ENCODE measurements around the gene CEP135.
A peak's percentile ranks its signal among the peaks of the same experiment; 100 is the strongest.

The CEP135 gene

DNA sequence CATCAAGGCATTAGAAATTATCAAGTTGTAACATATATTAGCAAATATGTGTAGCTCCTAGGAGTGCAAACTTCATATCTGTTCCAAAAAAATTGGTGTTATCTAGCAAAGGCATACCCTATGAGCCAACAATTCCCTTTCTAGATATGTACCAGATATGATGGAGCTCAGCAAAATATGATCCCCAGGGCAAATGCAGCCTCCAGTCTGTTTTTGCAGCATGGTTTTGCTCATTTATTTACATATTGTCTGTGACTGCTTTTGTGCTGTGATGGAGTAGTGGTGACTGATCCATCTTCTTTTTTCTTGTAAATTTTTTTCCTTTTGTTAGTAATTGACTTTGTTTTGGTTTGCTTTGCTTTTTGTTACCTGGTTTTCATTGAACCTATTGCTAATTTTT lies 41.0 kb downstream of the CEP135 start:
- Histone ChIP-seq H3K9ac (ENCODE audit: low read length) (no peak overlapping the region), H3K4me1 (ENCODE audit: control insufficient read depth, insufficient read depth, low read length) (no peaks in the 10 kb centered on the region), H3K36me3 (ENCODE audit: control insufficient read depth, insufficient read depth, low read length) (no peaks in the 10 kb centered on the region), H3K27ac (ENCODE audit: low read depth, low read length) (no peak overlapping the region), H3K27me3 (ENCODE audit: control insufficient read depth, insufficient read depth, low read length) (no peaks in the 10 kb centered on the region), H3K4me3 (ENCODE audit: low read length) (no peak overlapping the region)

DNA sequence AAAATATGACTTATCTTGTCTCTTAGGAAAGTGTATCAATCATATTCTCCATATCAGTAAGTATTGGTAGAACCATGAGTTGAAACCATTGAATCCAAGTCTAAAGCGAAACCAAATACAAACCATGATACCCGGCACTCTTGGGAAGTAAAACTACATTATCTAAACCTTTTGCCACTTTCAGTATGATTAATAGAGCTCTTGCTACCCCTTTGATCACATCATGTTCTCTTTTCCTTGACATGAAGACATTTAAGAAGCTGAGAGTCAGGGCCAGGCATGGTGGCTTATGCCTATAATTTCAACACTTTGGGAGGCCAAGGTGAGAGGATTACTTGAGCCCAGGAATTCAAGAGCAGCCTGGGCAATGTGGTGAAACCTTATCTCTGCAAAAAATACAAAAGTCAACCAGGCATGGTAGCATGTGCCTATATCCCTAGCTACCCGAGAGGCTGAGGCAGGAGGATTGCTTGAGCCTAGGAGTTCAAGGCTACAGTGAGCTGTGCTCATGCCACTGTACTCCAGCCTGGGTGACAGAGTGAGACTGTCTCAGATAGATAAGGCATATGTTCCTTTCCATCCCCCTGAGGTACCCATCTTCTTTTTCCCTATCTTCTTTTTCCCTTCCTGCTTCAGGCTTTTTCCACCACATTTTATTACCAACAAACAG lies 45.4 kb downstream of the CEP135 start:
- Histone ChIP-seq H3K36me3 (ENCODE audit: control insufficient read depth, insufficient read depth, low read length) (no peaks in the 10 kb centered on the region), H3K4me1 (ENCODE audit: control insufficient read depth, insufficient read depth, low read length) (no peaks in the 10 kb centered on the region), H3K9ac (ENCODE audit: low read length) (no peak overlapping the region), H3K27ac (ENCODE audit: low read depth, low read length) (no peak overlapping the region), H3K4me3 (ENCODE audit: low read length) (no peak overlapping the region), H3K27me3 (ENCODE audit: control insufficient read depth, insufficient read depth, low read length) (no peaks in the 10 kb centered on the region)

DNA sequence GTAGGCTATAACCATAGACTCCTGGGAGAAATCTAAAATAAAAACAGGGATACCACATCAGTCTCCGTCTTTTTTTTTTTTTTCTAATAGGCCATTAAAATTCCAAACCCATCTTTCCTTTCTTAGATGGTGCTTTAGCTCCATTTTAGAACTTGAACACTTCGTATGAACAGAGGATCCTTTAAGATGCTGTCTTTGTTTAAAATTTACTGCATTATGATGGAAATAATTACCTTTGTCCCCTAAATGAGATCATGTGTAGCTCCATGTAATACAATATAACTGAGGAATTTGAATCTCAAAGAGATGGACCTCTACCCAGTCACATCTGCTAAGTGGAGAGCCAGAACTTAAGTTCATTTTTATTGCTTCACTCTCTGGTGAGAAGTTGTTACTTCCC lies 47.9 kb downstream of the CEP135 start:
- Histone ChIP-seq H3K4me3 (ENCODE audit: low read length) (no peak overlapping the region), H3K4me1 (ENCODE audit: control insufficient read depth, insufficient read depth, low read length) (no peaks in the 10 kb centered on the region), H3K36me3 (ENCODE audit: control insufficient read depth, insufficient read depth, low read length) (no peaks in the 10 kb centered on the region), H3K27me3 (ENCODE audit: control insufficient read depth, insufficient read depth, low read length) (no peaks in the 10 kb centered on the region), H3K27ac (ENCODE audit: low read depth, low read length) (no peak overlapping the region), H3K9ac (ENCODE audit: low read length) (no peak overlapping the region)

DNA sequence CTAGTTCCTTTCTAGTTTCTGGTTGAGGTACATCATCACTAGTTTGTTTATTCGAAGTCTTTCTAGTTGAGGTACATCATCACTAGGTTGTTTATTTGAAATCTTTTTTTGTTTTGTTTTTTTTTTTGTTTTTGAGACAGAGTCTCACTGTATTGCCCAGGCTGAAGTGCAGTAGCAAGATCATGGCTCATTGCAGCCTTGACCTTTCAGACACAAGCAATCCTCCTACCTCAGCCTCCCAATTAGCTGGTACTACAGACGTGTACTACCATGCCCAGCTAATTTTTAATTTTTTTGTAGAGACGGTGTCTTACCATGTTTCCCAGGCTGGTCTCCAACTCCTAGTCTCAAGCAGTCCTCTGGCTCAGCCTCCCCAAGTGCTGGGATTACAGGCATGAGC lies 54.9 kb downstream of the CEP135 start:
- H3K36me3 ChIP-seq (ENCODE audit: control insufficient read depth, insufficient read depth, low read length): no peaks in the 10 kb centered on the region

DNA sequence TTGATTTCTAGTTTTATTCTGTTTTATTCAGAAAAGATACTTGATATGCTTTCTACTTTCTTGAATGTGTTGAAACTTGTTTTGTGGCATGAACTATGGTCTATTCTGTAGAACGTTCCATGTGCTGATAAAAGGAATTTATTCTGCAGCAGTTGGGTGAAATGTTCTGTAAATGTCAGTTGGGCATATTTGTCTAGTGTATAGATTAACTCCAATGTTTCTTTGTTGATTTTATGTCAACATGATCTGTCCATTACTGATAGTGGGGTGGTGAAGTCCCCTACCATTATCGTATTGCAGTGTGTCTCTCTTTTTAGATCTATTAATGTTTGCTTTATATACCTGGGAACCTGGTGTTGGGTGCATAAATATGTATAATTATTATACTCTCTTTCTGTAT lies 55.5 kb downstream of the CEP135 start:
- H3K36me3 ChIP-seq (ENCODE audit: control insufficient read depth, insufficient read depth, low read length): no peaks in the 10 kb centered on the region
- H3K27me3 ChIP-seq (ENCODE audit: control insufficient read depth, insufficient read depth, low read length): no peaks in the 10 kb centered on the region
- no peak overlapping the region for H3K4me3 ChIP-seq (ENCODE audit: low read length)
- no peak overlapping the region for H3K27ac ChIP-seq (ENCODE audit: low read depth, low read length)
- H3K4me1 ChIP-seq (ENCODE audit: control insufficient read depth, insufficient read depth, low read length): no peaks in the 10 kb centered on the region
- H3K9ac ChIP-seq (ENCODE audit: low read length): no peak overlapping the region

More for the DNA sequence above, 54.9 kb downstream of the CEP135 start:
- H3K27ac ChIP-seq (ENCODE audit: low read depth, low read length): no peak overlapping the region
- H3K4me3 ChIP-seq (ENCODE audit: low read length): no peak overlapping the region
- no peaks in the 10 kb centered on the region for H3K4me1 ChIP-seq (ENCODE audit: control insufficient read depth, insufficient read depth, low read length)
- H3K9ac ChIP-seq (ENCODE audit: low read length): no peak overlapping the region
- H3K27me3 ChIP-seq (ENCODE audit: control insufficient read depth, insufficient read depth, low read length): no peaks in the 10 kb centered on the region

DNA sequence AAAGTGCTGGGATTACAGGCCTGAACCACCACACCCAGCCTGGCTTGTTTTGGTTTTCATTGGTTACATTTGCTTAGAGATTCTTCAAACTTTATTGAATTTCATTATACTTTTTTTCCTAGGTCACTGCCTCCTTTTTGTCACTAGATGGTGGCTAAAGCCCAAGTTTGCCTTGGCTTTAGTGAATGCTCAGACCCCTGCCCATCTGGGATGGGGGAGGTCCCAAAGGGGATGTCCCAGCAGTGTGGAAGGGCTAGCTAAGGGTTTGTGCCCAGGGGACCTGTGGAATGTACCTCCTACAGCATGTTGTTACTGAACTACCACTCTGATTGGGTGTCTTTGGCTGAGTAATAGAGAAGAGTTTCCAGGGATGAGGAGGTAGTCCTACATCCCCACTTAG lies 58.4 kb downstream of the CEP135 start:
- Histone ChIP-seq H3K4me3 (ENCODE audit: low read length) (no peak overlapping the region), H3K27ac (ENCODE audit: low read depth, low read length) (no peak overlapping the region), H3K27me3 (ENCODE audit: control insufficient read depth, insufficient read depth, low read length) (no peaks in the 10 kb centered on the region), H3K4me1 (ENCODE audit: control insufficient read depth, insufficient read depth, low read length) (no peaks in the 10 kb centered on the region), H3K9ac (ENCODE audit: low read length) (no peak overlapping the region), H3K36me3 (ENCODE audit: control insufficient read depth, insufficient read depth, low read length) (no peaks in the 10 kb centered on the region)

DNA sequence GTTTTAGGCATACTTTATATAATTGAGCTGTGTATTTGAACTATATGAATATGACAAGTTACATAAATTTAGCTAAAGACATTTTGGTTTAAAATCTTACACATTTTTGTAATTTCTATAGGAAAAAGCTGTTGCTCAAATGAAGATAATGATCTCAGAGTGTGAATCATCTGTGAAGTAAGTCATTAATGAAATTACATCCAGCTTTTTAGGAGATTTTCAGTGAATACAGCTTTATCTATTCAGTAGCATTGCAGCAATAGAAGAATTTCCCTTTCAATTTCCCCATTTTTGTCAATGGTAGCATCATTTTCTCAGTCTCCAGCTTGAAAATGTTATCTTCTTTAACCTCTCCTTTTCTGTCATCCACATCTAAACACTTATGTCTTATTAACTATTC lies 59.5 kb downstream of the CEP135 start:
- no peak overlapping the region for H3K4me3 ChIP-seq (ENCODE audit: low read length)
- no peaks in the 10 kb centered on the region for H3K27me3 ChIP-seq (ENCODE audit: control insufficient read depth, insufficient read depth, low read length)
- no peaks in the 10 kb centered on the region for H3K36me3 ChIP-seq (ENCODE audit: control insufficient read depth, insufficient read depth, low read length)
- H3K27ac ChIP-seq (ENCODE audit: low read depth, low read length): no peak overlapping the region
- no peak overlapping the region for H3K9ac ChIP-seq (ENCODE audit: low read length)
- H3K4me1 ChIP-seq (ENCODE audit: control insufficient read depth, insufficient read depth, low read length): no peaks in the 10 kb centered on the region

DNA sequence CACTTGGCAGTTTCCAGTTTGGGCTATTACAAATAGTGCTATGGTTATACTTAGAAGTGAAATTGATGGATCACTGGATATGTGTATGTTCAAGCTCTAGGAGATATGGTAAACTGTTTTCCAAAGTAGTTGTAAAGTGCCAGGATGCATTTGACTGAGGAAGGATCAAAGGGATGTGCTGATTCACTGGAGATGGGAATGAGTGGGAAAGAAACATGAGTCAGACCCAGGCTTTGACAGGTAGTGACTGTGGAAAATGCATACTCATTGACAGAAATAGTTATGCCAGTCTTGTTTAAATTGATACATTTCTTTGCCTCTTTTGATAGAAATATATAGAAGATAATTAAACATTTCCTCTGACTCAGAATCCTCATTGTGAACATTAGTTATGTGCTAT lies 77.9 kb downstream of the CEP135 start:
- Histone ChIP-seq H3K4me3 (ENCODE audit: low read length) (no peak overlapping the region), H3K4me1 (ENCODE audit: control insufficient read depth, insufficient read depth, low read length) (no peaks in the 10 kb centered on the region), H3K27ac (ENCODE audit: low read depth, low read length) (no peak overlapping the region), H3K36me3 (ENCODE audit: control insufficient read depth, insufficient read depth, low read length) (no peaks in the 10 kb centered on the region), H3K9ac (ENCODE audit: low read length) (no peak overlapping the region), H3K27me3 (ENCODE audit: control insufficient read depth, insufficient read depth, low read length) (no peaks in the 10 kb centered on the region)

DNA sequence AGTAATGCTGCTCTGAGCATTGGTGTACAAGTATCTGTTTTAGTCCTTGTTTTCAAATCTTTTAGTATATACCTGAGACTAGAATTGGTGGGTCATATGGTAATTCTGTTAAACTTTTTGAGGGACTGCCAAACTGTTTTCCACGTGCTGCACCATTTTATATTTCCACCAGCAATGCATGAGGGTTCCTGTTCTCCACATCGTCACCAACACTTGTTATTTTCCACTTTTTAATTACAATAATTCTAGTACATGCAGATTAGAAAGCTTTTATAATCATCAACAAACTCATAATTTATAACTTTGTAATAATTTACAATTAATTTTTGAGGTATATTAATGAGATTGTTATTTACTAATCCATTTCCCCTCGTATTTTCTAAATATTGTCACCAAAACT lies 79.4 kb downstream of the CEP135 start:
- Histone ChIP-seq H3K4me3 (ENCODE audit: low read length) (no peak overlapping the region), H3K27ac (ENCODE audit: low read depth, low read length) (no peak overlapping the region), H3K4me1 (ENCODE audit: control insufficient read depth, insufficient read depth, low read length) (no peaks in the 10 kb centered on the region), H3K36me3 (ENCODE audit: control insufficient read depth, insufficient read depth, low read length) (no peaks in the 10 kb centered on the region), H3K27me3 (ENCODE audit: control insufficient read depth, insufficient read depth, low read length) (no peaks in the 10 kb centered on the region), H3K9ac (ENCODE audit: low read length) (no peak overlapping the region)

DNA sequence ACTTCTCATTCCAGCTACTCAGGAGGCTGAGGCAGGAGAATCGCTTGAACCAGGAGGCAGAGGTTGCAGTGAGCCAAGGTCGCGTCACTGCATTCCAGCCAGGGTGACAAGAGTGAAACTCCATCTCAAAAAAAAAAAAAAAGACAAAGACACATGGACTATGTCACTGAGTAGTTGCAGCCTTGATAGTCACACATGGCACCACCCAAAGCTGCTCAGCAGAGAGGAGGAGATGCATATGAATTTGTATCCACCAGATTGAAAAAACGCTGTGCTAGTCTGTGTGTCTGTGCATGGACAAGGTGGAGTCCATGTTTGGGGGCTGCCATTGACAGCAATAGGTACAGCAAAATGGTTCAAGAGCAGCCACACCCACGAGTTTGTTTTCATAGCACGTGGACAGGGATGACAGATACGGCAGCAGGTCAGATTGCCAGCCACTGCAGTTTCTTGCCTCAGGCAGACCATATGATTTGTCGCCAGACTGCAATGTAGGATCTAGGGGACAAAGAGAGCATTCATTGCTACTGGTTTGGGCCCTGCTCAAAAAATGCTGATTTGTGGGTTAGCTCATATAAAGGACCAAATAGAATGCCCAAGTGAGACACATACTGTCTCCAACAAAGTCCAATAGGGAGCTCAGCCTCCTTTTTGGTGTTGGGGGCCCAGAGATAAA lies 89.9 kb downstream of the CEP135 start:
- H3K4me3 ChIP-seq (ENCODE audit: low read length): no peak overlapping the region
- no peaks in the 10 kb centered on the region for H3K27me3 ChIP-seq (ENCODE audit: control insufficient read depth, insufficient read depth, low read length)
- no peaks in the 10 kb centered on the region for H3K4me1 ChIP-seq (ENCODE audit: control insufficient read depth, insufficient read depth, low read length)
- no peak overlapping the region for H3K27ac ChIP-seq (ENCODE audit: low read depth, low read length)
- no peak overlapping the region for H3K9ac ChIP-seq (ENCODE audit: low read length)
- H3K36me3 ChIP-seq (ENCODE audit: control insufficient read depth, insufficient read depth, low read length): no peaks in the 10 kb centered on the region

DNA sequence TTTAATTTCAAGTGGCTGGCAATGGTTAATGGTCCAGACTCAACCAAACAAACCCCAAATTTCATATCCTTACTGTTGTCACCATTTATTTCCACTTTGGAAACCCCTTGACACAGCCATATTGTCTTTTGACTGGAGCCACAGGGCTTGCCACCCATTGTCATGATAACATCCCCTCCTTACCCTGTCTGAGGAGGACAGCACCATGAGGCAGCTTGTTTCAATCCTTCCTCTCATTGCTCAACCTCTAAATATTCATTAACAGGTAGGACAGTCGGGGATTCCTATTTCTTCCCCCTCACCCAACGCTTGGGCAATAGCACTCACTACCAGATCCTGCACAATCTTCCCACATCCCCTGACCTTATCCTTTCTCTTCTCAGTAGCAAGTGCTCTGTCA lies 92.1 kb downstream of the CEP135 start:
- H3K36me3 ChIP-seq (ENCODE audit: control insufficient read depth, insufficient read depth, low read length): no peaks in the 10 kb centered on the region
- no peak overlapping the region for H3K4me3 ChIP-seq (ENCODE audit: low read length)
- no peaks in the 10 kb centered on the region for H3K4me1 ChIP-seq (ENCODE audit: control insufficient read depth, insufficient read depth, low read length)
- H3K27me3 ChIP-seq (ENCODE audit: control insufficient read depth, insufficient read depth, low read length): no peaks in the 10 kb centered on the region
- H3K9ac ChIP-seq (ENCODE audit: low read length): no peak overlapping the region
- no peak overlapping the region for H3K27ac ChIP-seq (ENCODE audit: low read depth, low read length)

DNA sequence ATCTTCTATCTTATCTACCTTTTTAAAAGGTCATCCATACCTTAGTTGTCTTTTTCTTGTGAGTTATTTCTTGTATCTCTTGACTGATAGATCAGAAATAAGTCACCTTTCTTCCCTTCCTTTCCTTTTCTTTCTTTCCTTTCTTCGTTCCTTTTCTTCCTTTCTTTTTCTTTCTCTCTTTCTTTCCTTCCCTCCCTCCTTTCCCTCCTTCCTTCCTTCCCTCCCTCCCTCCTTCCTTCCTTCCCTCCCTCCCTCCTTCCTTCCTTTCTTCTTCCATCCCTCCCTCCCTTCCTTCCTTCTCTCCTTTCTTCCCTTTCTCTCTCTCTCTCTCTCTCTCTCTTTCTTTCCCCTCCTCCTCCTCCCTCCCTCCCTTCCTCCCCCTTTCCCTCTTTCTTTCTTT lies 93.5 kb downstream of the CEP135 start:
- Histone ChIP-seq H3K27ac (ENCODE audit: low read depth, low read length) (no peak overlapping the region), H3K4me3 (ENCODE audit: low read length) (no peak overlapping the region), H3K9ac (ENCODE audit: low read length) (no peak overlapping the region), H3K36me3 (ENCODE audit: control insufficient read depth, insufficient read depth, low read length) (no peaks in the 10 kb centered on the region), H3K27me3 (ENCODE audit: control insufficient read depth, insufficient read depth, low read length) (no peaks in the 10 kb centered on the region), H3K4me1 (ENCODE audit: control insufficient read depth, insufficient read depth, low read length) (no peaks in the 10 kb centered on the region)

DNA sequence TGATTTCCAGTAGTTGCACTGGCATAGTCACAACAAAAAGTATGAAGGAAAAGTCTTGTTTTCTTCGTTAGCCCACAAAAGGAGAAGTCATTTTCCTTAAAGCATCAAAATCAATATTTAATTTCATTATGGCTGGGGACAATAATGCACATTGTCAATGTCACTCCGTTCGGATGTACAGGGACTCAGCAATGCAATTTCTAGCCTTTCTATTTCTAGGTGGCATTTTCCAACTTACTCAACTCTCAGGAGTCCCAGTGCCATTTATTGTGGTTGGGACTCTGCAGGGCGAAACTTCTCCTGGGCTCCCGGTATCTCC lies 99.6 kb downstream of the CEP135 start:
- no peak overlapping the region for H3K9ac ChIP-seq (ENCODE audit: low read length)
- no peak overlapping the region for H3K27ac ChIP-seq (ENCODE audit: low read depth, low read length)
- no peaks in the 10 kb centered on the region for H3K4me1 ChIP-seq (ENCODE audit: control insufficient read depth, insufficient read depth, low read length)
- no peaks in the 10 kb centered on the region for H3K36me3 ChIP-seq (ENCODE audit: control insufficient read depth, insufficient read depth, low read length)
- no peaks in the 10 kb centered on the region for H3K27me3 ChIP-seq (ENCODE audit: control insufficient read depth, insufficient read depth, low read length)
- H3K4me3 ChIP-seq (ENCODE audit: low read length): peak overlapping the region; percentile 69
